Prostate gland (tissue), 2 donors: ENCODE measurements around the gene ANKRD13A.

Experiments used
- POLR2A ChIP-seq: fragments of 450-650 bp; IDR thresholded peaks from one replicate; pipeline ENCODE4 v1.6.1; 2016; ENCODE audit warnings: antibody characterized with exemption, mild to moderate bottlenecking
- TF ChIP-seq, protein P1 (sequence below), 4 experiments: fragments of 200-600 bp in 2 of 4; fragments of 450-650 bp in 2 of 4; sonication (generic) in 2 of 4; IDR thresholded peaks; 1 replicate in 3 of 4; 2 replicates in 1 of 4; pipeline ENCODE4 v1.5.1; 2016 to 2019; ENCODE audit warnings: antibody characterized with exemption in 4 of 4, mild to moderate bottlenecking in 2 of 4, moderate library complexity in 2 of 4

DNA sequence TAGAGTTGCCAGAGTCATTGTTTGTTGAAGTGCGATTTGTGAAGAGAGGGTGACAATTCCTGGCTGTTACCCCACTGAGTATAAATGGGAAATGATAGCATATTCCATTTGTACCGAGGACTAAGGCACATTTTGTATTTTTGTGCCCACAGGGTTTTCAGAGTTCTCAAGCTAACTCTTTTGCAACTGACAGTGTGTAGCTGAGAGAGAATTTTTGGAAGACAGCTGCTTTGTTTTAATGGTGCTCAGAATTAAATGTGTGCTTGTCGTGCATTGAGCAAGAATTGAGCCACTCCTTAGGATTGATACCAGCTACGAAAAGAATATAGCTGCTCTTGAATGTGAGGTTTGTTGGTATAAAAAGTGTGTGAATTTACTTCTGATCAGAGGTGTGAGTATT is 21.7 kb downstream of the ANKRD13A start:
- TF ChIP-seq, protein P1, sequence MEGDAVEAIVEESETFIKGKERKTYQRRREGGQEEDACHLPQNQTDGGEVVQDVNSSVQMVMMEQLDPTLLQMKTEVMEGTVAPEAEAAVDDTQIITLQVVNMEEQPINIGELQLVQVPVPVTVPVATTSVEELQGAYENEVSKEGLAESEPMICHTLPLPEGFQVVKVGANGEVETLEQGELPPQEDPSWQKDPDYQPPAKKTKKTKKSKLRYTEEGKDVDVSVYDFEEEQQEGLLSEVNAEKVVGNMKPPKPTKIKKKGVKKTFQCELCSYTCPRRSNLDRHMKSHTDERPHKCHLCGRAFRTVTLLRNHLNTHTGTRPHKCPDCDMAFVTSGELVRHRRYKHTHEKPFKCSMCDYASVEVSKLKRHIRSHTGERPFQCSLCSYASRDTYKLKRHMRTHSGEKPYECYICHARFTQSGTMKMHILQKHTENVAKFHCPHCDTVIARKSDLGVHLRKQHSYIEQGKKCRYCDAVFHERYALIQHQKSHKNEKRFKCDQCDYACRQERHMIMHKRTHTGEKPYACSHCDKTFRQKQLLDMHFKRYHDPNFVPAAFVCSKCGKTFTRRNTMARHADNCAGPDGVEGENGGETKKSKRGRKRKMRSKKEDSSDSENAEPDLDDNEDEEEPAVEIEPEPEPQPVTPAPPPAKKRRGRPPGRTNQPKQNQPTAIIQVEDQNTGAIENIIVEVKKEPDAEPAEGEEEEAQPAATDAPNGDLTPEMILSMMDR (IDR thresholded peaks at IDR 0.05): no peak
- TF ChIP-seq POLR2A: no peak
